ENCODE results near the gene ZNF90. TPM values are rescaled to one million over a fixed set of nuclear protein-coding genes. Genes with fewer than 3 reads are reported as not detected.

ZNF90 gene
- total RNA-seq, 4 donors from 2014 or later, result 0.57 to 2.3 (median 1.5) TPM

DNA sequence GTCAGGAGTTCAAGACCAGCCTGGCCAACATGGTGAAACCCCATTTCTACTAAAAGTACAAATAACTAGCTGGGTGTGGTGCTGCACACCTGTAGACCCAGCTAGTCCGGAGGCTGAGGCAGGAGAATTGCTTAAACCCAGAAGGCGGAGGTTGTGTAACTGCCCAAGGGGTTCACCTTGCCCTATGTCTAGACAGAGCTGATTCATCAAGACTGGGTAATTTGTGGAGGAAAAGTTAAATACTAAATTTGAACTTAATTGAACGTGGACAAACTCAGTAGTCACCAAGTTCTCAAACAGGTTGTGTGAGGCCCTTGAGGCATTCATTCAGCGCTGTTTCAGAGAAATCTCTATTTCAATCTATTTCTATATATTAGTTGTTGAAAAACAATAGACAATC is 75.5 kb downstream of the ZNF90 start:
- 84 to 85% methylated on average over 4 of the region's 4 CpGs for WGBS, 2 donors
- H3K36me3 ChIP-seq, result no peaks in the 10 kb centered on the region
- DNase-seq, result no peak
- intact Hi-C loops (cut with DNase I), result no loop called here
- H3K9me3 ChIP-seq, result peaks cover 0 to 19% (median 0%) of the 10 kb centered on the region in 3 donors
- no peaks in the 10 kb centered on the region for H3K27me3 ChIP-seq
- H3K4me1 ChIP-seq, result no peaks in the 10 kb centered on the region
- TF ChIP-seq, protein P1, sequence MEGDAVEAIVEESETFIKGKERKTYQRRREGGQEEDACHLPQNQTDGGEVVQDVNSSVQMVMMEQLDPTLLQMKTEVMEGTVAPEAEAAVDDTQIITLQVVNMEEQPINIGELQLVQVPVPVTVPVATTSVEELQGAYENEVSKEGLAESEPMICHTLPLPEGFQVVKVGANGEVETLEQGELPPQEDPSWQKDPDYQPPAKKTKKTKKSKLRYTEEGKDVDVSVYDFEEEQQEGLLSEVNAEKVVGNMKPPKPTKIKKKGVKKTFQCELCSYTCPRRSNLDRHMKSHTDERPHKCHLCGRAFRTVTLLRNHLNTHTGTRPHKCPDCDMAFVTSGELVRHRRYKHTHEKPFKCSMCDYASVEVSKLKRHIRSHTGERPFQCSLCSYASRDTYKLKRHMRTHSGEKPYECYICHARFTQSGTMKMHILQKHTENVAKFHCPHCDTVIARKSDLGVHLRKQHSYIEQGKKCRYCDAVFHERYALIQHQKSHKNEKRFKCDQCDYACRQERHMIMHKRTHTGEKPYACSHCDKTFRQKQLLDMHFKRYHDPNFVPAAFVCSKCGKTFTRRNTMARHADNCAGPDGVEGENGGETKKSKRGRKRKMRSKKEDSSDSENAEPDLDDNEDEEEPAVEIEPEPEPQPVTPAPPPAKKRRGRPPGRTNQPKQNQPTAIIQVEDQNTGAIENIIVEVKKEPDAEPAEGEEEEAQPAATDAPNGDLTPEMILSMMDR (IDR thresholded peaks at IDR 0.05), result no peak
- no peak for TF ChIP-seq POLR2A (IDR thresholded peaks at IDR 0.05)
- H3K27ac ChIP-seq, result no peak overlapping the region
- no peak overlapping the region for H3K4me3 ChIP-seq

GRCh38 chr19:20154636-20155035 is 76.8 kb downstream of the ZNF90 start:
- no peaks in the 10 kb centered on the region for H3K36me3 ChIP-seq
- intact Hi-C loops (cut with DNase I), result no loop called here
- TF ChIP-seq, protein P1 (IDR thresholded peaks at IDR 0.05), result no peak
- TF ChIP-seq POLR2A (IDR thresholded peaks at IDR 0.05), result no peak
- WGBS, 2 donors, result 65 to 79% methylated on average over 2 to 4 of the region's 4 CpGs
- no peaks in the 10 kb centered on the region for H3K4me1 ChIP-seq
- no peak overlapping the region for H3K4me3 ChIP-seq
- H3K9me3 ChIP-seq, result peaks cover 0 to 19% (median 0%) of the 10 kb centered on the region in 3 donors
- H3K27me3 ChIP-seq, result no peaks in the 10 kb centered on the region
- H3K27ac ChIP-seq, result no peak overlapping the region
- no peak for DNase-seq

DNA sequence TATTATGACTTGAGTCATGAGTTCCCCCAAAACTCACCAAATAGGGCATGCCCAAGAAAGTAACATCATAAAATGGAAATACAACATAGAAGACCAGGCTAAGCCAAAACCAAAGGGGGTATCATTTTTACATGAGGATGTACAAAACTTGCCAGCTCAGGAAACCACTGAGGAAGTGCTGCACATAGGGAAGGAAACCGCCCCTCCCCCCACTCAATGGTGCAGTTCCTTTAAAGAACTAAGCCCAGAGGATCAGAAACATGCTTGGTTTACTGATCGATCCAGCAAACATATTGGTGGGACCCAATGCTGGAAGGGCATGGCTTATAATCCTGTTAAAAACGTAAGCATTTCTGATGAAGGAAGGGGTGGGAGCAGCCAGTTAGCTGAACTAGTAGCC is 85.0 kb downstream of the ZNF90 start:
- H3K9me3 ChIP-seq, result no peaks in the 10 kb centered on the region
- no peak overlapping the region for H3K4me3 ChIP-seq
- no peaks in the 10 kb centered on the region for H3K27me3 ChIP-seq
- intact Hi-C loops (cut with DNase I), result no loop called here
- H3K27ac ChIP-seq, result no peak overlapping the region
- 63 to 83% methylated on average over 2 to 3 of the region's 3 CpGs for WGBS, 2 donors
- no peaks in the 10 kb centered on the region for H3K36me3 ChIP-seq
- TF ChIP-seq, protein P1 (IDR thresholded peaks at IDR 0.05), result no peak
- H3K4me1 ChIP-seq, result peaks cover 0 to 5% (median 0%) of the 10 kb centered on the region in 3 donors
- DNase-seq, result no peak

- no peak for DNase-seq
- intact Hi-C loops (cut with DNase I), result no loop called here
- peaks cover 0 to 18% (median 0%) of the 10 kb centered on the region in 3 donors for H3K4me1 ChIP-seq
- TF ChIP-seq POLR2A (IDR thresholded peaks at IDR 0.05), result no peak
- TF ChIP-seq, protein P1 (IDR thresholded peaks at IDR 0.05), result no peak
- no peak overlapping the region for H3K4me3 ChIP-seq
- no peak overlapping the region for H3K27ac ChIP-seq
- no peaks in the 10 kb centered on the region for H3K36me3 ChIP-seq
- H3K27me3 ChIP-seq, result no peaks in the 10 kb centered on the region
- H3K9me3 ChIP-seq, result peaks cover 0 to 5% (median 0%) of the 10 kb centered on the region in 3 donors
- 81 to 85% methylated on average over 1 of the region's 1 CpG for WGBS, 2 donors
Measured at GRCh38 chr19:20164456-20164855, 86.7 kb downstream of the ZNF90 start.

GRCh38 chr19:20165971-20166592 is 88.3 kb downstream of the ZNF90 start:
- Histone ChIP-seq H3K9me3 (peaks cover 0 to 5% (median 0%) of the 10 kb centered on the region in 3 donors), H3K27ac (peak overlapping the region in 1 of 4 donors; percentile 9), H3K27me3 (no peaks in the 10 kb centered on the region), H3K4me1 (peaks cover 0 to 18% (median 0%) of the 10 kb centered on the region in 3 donors), H3K4me3 (no peak overlapping the region), H3K36me3 (peaks cover 0 to 5% (median 0%) of the 10 kb centered on the region in 3 donors)
- intact Hi-C loops (cut with DNase I), result no loop called here
- 70 to 81% methylated on average over 7 of the region's 7 CpGs for WGBS, 2 donors
- DNase-seq, result no peak
- TF ChIP-seq, protein P1 (IDR thresholded peaks at IDR 0.05), result no peak
- TF ChIP-seq POLR2A (IDR thresholded peaks at IDR 0.05), result no peak
